K562 (cell line): Measurements from ENCODE around the gene VIPR1. TPM values are rescaled to one million over a fixed set of nuclear protein-coding genes. Genes with fewer than 3 reads are reported as not detected.

Experiments
- ETV1 ChIP-seq: fragments of 450-650 bp; conservative IDR thresholded peaks from 2 replicates; pipeline ENCODE4 v1.6.1; 2016; ENCODE audit warnings: missing genetic modification characterization, control low read depth, low read depth, missing compliant biosample characterization
- FOXM1 ChIP-seq, 2 experiments: fragments of 450-650 bp in 1 of 2; sonication (generic) in 1 of 2; formaldehyde crosslinking in 1 of 2; IDR thresholded peaks; 2 replicates each; pipeline versions ENCODE4 v1.6.1 to v1.9.0; 2017 to 2022; ENCODE audit warnings: low read depth in 2 of 2, mild to moderate bottlenecking in 2 of 2, missing genetic modification reagents in 1 of 2, moderate library complexity in 1 of 2
- HLTF ChIP-seq: fragments of 450-650 bp; IDR thresholded peaks from 2 replicates; pipeline ENCODE4 v1.6.1; 2016
- KDM5B ChIP-seq: fragments of 200-600 bp; sonication (generic); IDR thresholded peaks from 2 replicates; pipeline ENCODE4 v1.6.1; 2012; ENCODE audit warnings: low read depth, mild to moderate bottlenecking, moderate library complexity, low read length, control low read depth, inconsistent platforms; ENCODE audit not compliant: insufficient replicate concordance
- MYNN ChIP-seq, 2 experiments: sonication (generic); formaldehyde crosslinking in 1 of 2; IDR thresholded peaks; 2 replicates each; pipeline versions ENCODE4 v1.5.0 to v1.6.1; 2016 to 2020; ENCODE audit warnings: antibody characterized with exemption in 1 of 2, missing genetic modification reagents in 1 of 2
- POLR2AphosphoS2 ChIP-seq: IDR thresholded peaks from 2 replicates; pipeline ENCODE4 v1.6.1; 2012; ENCODE audit warnings: low read length, improper control_type of control experiment
- SMARCA5 ChIP-seq: fragments of 450-650 bp; IDR thresholded peaks from 2 replicates; pipeline ENCODE4 v1.6.1; 2016
- TCFL5 ChIP-seq: fragments of 250-450 bp; sonication (Bioruptor Pico); conservative IDR thresholded peaks from 2 replicates; pipeline ENCODE4 v1.6.1; 2021; ENCODE audit warnings: mild to moderate bottlenecking, moderate library complexity, matching md5 sums
- ZBED1 ChIP-seq: IDR thresholded peaks from 2 replicates; pipeline ENCODE4 v1.6.1; 2014
- ZNF12 ChIP-seq: sonication (generic); formaldehyde crosslinking; IDR thresholded peaks from 2 replicates; pipeline ENCODE4 v1.4.0; 2020; ENCODE audit warnings: mild to moderate bottlenecking, missing genetic modification reagents
- ZNF23 ChIP-seq: fragments of 250-450 bp; sonication (Bioruptor Pico); IDR thresholded peaks from 2 replicates; pipeline ENCODE4 v1.4.0; 2020; ENCODE audit warnings: mild to moderate bottlenecking
- ZNF239 ChIP-seq: fragments of 250-450 bp; sonication (Bioruptor Pico); IDR thresholded peaks from 2 replicates; pipeline ENCODE4 v1.4.0; 2020; ENCODE audit warnings: mild to moderate bottlenecking
- ZNF3 ChIP-seq: fragments of 250-450 bp; sonication (Bioruptor Pico); IDR thresholded peaks from 2 replicates; pipeline ENCODE4 v1.5.0; 2021; ENCODE audit warnings: mild to moderate bottlenecking, moderate library complexity
- ZNF431 ChIP-seq: sonication (generic); formaldehyde crosslinking; IDR thresholded peaks from 2 replicates; pipeline ENCODE4 v1.8.0; 2022; ENCODE audit warnings: mild to moderate bottlenecking, missing genetic modification reagents
- ZNF699 ChIP-seq: fragments of 250-450 bp; sonication (Bioruptor Pico); IDR thresholded peaks from 2 replicates; pipeline ENCODE4 v1.8.0; 2021; ENCODE audit warnings: mild to moderate bottlenecking, moderate library complexity; ENCODE audit not compliant: insufficient replicate concordance
- ZNF778 ChIP-seq: fragments of 450-650 bp; formaldehyde crosslinking; IDR thresholded peaks from 2 replicates; pipeline ENCODE4 v1.4.0; 2020; ENCODE audit warnings: mild to moderate bottlenecking, moderate library complexity
- polyA plus RNA-seq, 8 experiments: library from polyadenylated mRNA; depleted of rRNA in 4 of 8; stranded (reverse) in 5 of 8; unstranded in 3 of 8; fragments of >200 nt; fragmentation: Nextera tagmentation in 2 of 8; fragmentation: Illumina TruSeq in 1 of 8; extraction: Ambion mirVana in 2 of 8; extraction: Trizol in 1 of 8; gene quantifications; 2 replicates each; pipeline versions ENCODE4 v1.2.1 to v1.2.3, GENCODE V29; 2011 to 2014; ENCODE audit warnings: inconsistent platforms in 1 of 8, missing spikeins in 1 of 8
- total RNA-seq, 7 experiments: library from RNA; depleted of rRNA in 6 of 7; stranded (reverse); fragments of >200 nt in 6 of 7; fragmentation: Illumina TruSeq in 2 of 7; extraction: Trizol in 2 of 7; gene quantifications; 2 replicates each; pipeline versions ENCODE4 v1.2.1 to v1.2.3, GENCODE V29; 2011 to 2021; ENCODE audit warnings: low replicate concordance in 1 of 7
- TF ChIP-seq, protein P1 (sequence below): IDR thresholded peaks from 2 replicates; pipeline ENCODE4 v1.6.1; 2011; ENCODE audit not compliant: insufficient read length; ENCODE audit errors: extremely low read depth
- TF ChIP-seq, protein P2 (sequence below): sonication (generic); formaldehyde crosslinking; IDR thresholded peaks from 2 replicates; pipeline ENCODE4 v1.9.0; 2022; ENCODE audit warnings: mild to moderate bottlenecking, missing genetic modification reagents
- TF ChIP-seq, protein P3 (sequence below): fragments of 250-450 bp; sonication (Bioruptor Pico); IDR thresholded peaks from 2 replicates; pipeline ENCODE4 v1.4.0; 2020; ENCODE audit warnings: borderline replicate concordance
- TF ChIP-seq, protein P4 (sequence below): sonication (generic); formaldehyde crosslinking; IDR thresholded peaks from 2 replicates; pipeline ENCODE4 v1.8.1; 2023; ENCODE audit warnings: mild to moderate bottlenecking, missing genetic modification reagents
- TF ChIP-seq, protein P5 (sequence below): fragments of 250-450 bp; sonication (Bioruptor Pico); IDR thresholded peaks from 2 replicates; pipeline ENCODE4 v1.5.0; 2020; ENCODE audit warnings: mild to moderate bottlenecking

The VIPR1 gene
- total and polyA plus RNA-seq, 9 of the 15 experiments (the other 6 are each of a cell fraction or from before 2014, with no cell fraction given): 0.04 to 0.38 (median 0.12) TPM; not detected in 3

DNA sequence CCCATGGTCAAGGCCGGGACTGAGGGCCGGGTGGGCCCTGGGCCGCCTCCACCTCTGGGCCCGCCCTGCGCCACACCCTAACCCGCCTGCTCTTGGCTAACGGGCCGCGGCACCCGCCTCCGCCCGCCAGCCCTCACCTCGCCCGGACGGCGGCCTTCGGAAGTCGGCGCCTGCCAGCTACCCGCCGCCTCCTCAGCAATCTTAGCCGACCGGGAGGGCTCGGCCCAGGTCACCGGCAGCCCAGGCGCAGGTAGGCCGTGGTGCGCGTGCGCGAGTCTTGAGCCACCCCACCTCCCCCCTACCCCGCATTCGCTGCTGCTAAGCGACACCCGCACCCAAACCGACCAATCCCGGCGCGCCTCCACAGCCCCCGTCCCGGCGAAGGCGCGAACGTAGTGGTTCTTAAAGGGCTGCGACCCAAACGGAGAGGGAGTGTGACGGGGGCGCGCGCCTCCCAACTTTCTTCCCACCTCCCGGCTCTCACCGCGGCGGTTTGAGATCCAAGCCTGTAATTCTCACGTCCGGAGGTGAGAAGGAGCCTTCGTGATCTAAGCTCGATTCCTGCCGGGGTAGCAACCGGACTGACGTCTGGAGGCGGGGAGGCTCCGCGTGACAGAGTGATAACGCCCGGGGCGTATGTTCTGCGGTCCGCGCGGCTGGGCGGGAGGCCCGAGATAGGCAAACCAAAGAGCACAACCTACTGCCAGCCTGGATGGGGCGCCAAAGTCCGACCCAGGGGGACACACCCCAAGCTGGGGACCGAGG lies 79.4 kb downstream of the VIPR1 start, which contains the start of gene SEC22C (continued):
- TF ChIP-seq, protein P1, sequence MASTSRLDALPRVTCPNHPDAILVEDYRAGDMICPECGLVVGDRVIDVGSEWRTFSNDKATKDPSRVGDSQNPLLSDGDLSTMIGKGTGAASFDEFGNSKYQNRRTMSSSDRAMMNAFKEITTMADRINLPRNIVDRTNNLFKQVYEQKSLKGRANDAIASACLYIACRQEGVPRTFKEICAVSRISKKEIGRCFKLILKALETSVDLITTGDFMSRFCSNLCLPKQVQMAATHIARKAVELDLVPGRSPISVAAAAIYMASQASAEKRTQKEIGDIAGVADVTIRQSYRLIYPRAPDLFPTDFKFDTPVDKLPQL: no peak
- TF ChIP-seq, protein P2, sequence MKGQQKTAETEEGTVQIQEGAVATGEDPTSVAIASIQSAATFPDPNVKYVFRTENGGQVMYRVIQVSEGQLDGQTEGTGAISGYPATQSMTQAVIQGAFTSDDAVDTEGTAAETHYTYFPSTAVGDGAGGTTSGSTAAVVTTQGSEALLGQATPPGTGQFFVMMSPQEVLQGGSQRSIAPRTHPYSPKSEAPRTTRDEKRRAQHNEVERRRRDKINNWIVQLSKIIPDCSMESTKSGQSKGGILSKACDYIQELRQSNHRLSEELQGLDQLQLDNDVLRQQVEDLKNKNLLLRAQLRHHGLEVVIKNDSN (CRISPR knock-in tag): peak; percentile 91
- TF ChIP-seq, protein P3, sequence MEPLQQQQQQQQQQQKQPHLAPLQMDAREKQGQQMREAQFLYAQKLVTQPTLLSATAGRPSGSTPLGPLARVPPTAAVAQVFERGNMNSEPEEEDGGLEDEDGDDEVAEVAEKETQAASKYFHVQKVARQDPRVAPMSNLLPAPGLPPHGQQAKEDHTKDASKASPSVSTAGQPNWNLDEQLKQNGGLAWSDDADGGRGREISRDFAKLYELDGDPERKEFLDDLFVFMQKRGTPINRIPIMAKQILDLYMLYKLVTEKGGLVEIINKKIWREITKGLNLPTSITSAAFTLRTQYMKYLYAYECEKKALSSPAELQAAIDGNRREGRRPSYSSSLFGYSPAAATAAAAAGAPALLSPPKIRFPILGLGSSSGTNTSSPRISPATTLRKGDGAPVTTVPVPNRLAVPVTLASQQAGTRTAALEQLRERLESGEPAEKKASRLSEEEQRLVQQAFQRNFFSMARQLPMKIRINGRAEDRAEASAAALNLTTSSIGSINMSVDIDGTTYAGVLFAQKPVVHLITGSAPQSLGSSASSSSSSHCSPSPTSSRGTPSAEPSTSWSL (CRISPR knock-in tag): no peak
- TF ChIP-seq ETV1 (peak; percentile 40; the same call in 1 of the 2 replicates), ZNF23 (CRISPR knock-in tag) (no peak), POLR2AphosphoS2 (no peak), KDM5B (peak; percentile 96), ZNF778 (CRISPR knock-in tag) (no peak), ZNF239 (CRISPR knock-in tag) (no peak; the same call in 1 of the 2 replicates), FOXM1 (IDR thresholded peaks at IDR 0.05; ENCODE audit: low read depth) (peak; percentile 78), FOXM1 (CRISPR knock-in tag; IDR thresholded peaks at IDR 0.05; ENCODE audit: low read depth) (peak; percentile 92; the same call in 1 of the 2 replicates), MYNN (IDR thresholded peaks at IDR 0.05) (peak; percentile 88), MYNN (CRISPR knock-in tag; IDR thresholded peaks at IDR 0.05) (no peak), HLTF (no peak), ZBED1 (no peak), SMARCA5 (no peak), ZNF12 (CRISPR knock-in tag) (peak; percentile 82; the same call in 1 of the 2 replicates), TCFL5 (no peak), ZNF3 (CRISPR knock-in tag) (no peak), ZNF431 (CRISPR knock-in tag) (0 out of 2 replicates have a peak, but pooled peaks have one; percentile 9), ZNF699 (CRISPR knock-in tag) (no peak)
- TF ChIP-seq, protein P4, sequence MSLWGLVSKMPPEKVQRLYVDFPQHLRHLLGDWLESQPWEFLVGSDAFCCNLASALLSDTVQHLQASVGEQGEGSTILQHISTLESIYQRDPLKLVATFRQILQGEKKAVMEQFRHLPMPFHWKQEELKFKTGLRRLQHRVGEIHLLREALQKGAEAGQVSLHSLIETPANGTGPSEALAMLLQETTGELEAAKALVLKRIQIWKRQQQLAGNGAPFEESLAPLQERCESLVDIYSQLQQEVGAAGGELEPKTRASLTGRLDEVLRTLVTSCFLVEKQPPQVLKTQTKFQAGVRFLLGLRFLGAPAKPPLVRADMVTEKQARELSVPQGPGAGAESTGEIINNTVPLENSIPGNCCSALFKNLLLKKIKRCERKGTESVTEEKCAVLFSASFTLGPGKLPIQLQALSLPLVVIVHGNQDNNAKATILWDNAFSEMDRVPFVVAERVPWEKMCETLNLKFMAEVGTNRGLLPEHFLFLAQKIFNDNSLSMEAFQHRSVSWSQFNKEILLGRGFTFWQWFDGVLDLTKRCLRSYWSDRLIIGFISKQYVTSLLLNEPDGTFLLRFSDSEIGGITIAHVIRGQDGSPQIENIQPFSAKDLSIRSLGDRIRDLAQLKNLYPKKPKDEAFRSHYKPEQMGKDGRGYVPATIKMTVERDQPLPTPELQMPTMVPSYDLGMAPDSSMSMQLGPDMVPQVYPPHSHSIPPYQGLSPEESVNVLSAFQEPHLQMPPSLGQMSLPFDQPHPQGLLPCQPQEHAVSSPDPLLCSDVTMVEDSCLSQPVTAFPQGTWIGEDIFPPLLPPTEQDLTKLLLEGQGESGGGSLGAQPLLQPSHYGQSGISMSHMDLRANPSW (CRISPR knock-in tag): no peak; the same call in 1 of the 2 replicates
- TF ChIP-seq, protein P5, sequence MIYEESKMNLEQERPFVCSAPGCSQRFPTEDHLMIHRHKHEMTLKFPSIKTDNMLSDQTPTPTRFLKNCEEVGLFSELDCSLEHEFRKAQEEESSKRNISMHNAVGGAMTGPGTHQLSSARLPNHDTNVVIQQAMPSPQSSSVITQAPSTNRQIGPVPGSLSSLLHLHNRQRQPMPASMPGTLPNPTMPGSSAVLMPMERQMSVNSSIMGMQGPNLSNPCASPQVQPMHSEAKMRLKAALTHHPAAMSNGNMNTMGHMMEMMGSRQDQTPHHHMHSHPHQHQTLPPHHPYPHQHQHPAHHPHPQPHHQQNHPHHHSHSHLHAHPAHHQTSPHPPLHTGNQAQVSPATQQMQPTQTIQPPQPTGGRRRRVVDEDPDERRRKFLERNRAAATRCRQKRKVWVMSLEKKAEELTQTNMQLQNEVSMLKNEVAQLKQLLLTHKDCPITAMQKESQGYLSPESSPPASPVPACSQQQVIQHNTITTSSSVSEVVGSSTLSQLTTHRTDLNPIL (CRISPR knock-in tag): no peak
